ENCODE results near the gene RPL3.

Gene RPL3

DNA sequence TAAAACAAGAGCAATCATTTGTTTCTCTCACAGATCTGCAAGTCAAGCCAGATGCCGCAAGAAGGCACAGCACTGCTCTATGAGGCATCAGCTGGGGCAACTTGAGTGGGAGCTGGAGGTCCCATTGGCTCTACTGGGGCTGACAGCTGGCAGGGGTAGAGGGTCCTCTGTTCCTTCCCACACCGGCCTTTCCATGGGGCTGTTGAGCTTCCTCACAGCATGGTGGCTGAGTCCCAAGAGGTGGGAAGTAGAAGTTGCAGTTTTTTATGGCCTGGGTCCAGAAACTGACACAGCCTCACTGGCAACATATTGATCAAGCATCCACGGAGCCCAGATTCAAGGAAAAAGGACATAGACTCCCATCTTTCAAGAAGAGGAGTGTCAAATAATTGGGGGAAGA lies 34.4 kb downstream of the RPL3 start:
- H3K27ac ChIP-seq (ENCODE audit: low read depth, low read length, poor library complexity, severe bottlenecking): no peak overlapping the region
- TF ChIP-seq, protein P1, sequence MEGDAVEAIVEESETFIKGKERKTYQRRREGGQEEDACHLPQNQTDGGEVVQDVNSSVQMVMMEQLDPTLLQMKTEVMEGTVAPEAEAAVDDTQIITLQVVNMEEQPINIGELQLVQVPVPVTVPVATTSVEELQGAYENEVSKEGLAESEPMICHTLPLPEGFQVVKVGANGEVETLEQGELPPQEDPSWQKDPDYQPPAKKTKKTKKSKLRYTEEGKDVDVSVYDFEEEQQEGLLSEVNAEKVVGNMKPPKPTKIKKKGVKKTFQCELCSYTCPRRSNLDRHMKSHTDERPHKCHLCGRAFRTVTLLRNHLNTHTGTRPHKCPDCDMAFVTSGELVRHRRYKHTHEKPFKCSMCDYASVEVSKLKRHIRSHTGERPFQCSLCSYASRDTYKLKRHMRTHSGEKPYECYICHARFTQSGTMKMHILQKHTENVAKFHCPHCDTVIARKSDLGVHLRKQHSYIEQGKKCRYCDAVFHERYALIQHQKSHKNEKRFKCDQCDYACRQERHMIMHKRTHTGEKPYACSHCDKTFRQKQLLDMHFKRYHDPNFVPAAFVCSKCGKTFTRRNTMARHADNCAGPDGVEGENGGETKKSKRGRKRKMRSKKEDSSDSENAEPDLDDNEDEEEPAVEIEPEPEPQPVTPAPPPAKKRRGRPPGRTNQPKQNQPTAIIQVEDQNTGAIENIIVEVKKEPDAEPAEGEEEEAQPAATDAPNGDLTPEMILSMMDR (IDR thresholded peaks at IDR 0.05; ENCODE audit: low read length): no peak
- no peak for TF ChIP-seq EZH2 (IDR thresholded peaks at IDR 0.05; ENCODE audit: borderline replicate concordance, low read length)
- no peaks in the 10 kb centered on the region for H3F3A ChIP-seq (ENCODE audit: insufficient read depth, low read length)
- H4K20me1 ChIP-seq (ENCODE audit: insufficient read depth, low read length): no peaks in the 10 kb centered on the region
- H3K36me3 ChIP-seq (ENCODE audit: insufficient read depth, low read length): no peaks in the 10 kb centered on the region
- no peaks in the 10 kb centered on the region for H3K4me1 ChIP-seq (ENCODE audit: insufficient read depth, low read length, severe bottlenecking)
- H3K9me3 ChIP-seq (ENCODE audit: low read length): no peaks in the 10 kb centered on the region
- H3K9me2 ChIP-seq (ENCODE audit: low read depth, low read length): no peaks in the 10 kb centered on the region
- H3K4me2 ChIP-seq (ENCODE audit: low read length): no peak overlapping the region
- no peak overlapping the region for H2AFZ ChIP-seq (ENCODE audit: low read length)
- no peaks in the 10 kb centered on the region for H3K79me2 ChIP-seq (ENCODE audit: insufficient read depth, low read length)
- no peak overlapping the region for H3K4me3 ChIP-seq (ENCODE audit: low read depth, low read length, poor library complexity, severe bottlenecking)
- peaks cover 12% of the 10 kb centered on the region; the same call in 1 of the 2 replicates for H3K27me3 ChIP-seq (ENCODE audit: insufficient read depth, low read length)
- no peak overlapping the region for H3K9ac ChIP-seq (ENCODE audit: low read length)

DNA sequence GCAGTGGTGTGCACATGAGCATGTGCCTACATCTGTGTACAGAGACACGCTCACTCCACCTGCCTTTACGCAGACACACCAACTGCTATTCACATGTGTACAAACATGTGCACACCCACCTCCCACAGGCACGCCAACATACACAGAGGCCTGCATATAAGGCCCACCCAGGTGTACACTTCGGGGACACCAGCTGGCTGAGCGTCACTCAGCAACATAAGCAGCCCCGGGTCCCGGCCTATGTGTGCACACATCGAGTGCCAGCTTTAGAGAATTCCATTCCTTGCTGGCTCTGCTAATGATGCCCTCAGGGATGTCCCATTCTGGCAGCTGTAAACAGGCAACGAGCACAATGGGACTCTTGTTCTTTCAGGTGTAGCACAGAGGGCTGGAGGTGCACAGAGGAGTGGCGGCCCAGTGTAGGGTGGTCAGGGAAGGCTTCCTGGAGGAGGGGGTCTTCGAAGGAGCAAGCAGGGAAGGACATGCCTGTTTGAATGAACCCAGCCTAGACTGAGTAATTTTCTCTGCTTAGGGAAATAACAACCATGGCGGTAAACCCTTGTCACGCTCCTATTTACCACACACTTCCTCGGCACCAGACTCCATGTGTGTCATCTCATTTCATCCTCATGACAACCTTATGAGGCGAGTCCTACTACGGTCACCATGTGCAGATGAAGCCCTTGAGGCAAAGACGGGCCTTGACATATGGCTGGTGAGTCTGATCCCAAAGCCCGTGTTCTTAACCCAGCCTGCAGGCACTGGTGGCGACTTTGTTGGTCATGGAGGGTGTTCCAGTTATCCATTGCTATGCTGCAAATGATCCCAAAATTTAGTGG lies 35.1 kb downstream of the RPL3 start:
- Histone ChIP-seq H3F3A (ENCODE audit: insufficient read depth, low read length) (no peaks in the 10 kb centered on the region), H3K79me2 (ENCODE audit: insufficient read depth, low read length) (no peaks in the 10 kb centered on the region), H3K27me3 (ENCODE audit: insufficient read depth, low read length) (peaks cover 6% of the 10 kb centered on the region; the same call in 1 of the 2 replicates), H3K4me3 (ENCODE audit: low read depth, low read length, poor library complexity, severe bottlenecking) (no peak overlapping the region), H3K4me2 (ENCODE audit: low read length) (no peak overlapping the region), H4K20me1 (ENCODE audit: insufficient read depth, low read length) (no peaks in the 10 kb centered on the region), H3K9me3 (ENCODE audit: low read length) (no peaks in the 10 kb centered on the region), H3K36me3 (ENCODE audit: insufficient read depth, low read length) (no peaks in the 10 kb centered on the region), H3K4me1 (ENCODE audit: insufficient read depth, low read length, severe bottlenecking) (no peaks in the 10 kb centered on the region), H3K9ac (ENCODE audit: low read length) (no peak overlapping the region), H3K9me2 (ENCODE audit: low read depth, low read length) (no peaks in the 10 kb centered on the region), H3K27ac (ENCODE audit: low read depth, low read length, poor library complexity, severe bottlenecking) (no peak overlapping the region), H2AFZ (ENCODE audit: low read length) (no peak overlapping the region)
- TF ChIP-seq, protein P1 (IDR thresholded peaks at IDR 0.05; ENCODE audit: low read length): no peak
- TF ChIP-seq EZH2 (IDR thresholded peaks at IDR 0.05; ENCODE audit: borderline replicate concordance, low read length): no peak

DNA sequence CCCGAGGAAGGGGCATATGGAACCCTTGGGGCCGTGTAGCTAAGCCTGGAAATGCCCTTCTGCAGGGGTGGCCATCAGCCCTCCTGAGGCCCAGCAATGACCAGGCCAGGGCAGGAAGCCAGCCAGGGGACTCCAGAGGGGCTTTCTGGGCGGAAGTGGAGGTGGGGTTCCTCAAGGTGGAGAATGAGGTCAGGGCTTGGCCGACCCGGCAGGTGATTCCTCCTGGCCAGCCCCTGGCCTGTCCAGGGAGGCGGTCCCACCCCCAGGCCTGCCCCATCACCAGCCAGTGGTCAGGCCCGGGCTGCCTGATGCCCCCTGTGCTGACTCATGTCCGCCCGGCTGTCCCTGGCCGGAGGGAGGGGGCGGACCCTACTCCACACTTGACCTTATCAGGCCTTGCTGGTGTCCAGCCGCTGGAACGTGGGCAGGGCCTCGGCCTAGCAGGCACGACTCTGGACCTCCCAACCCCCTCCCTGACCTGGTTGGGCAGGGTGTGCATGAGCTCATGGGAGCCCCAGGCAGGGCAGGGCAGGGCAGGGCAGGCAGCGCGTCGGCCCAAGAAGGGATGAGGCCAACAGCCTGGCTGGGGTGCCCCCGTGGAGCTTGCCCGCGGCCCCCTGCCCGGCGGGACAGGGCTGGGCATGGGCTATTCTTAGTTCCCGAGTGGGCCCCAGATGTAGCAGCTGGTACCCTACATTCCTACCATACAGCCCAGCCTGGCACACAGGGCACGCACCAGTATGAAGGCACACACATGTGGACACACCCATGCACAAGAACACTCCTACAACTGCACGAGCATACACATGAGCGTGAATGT lies 35.9 kb downstream of the RPL3 start:
- Histone ChIP-seq H3K9ac (ENCODE audit: low read length) (no peak overlapping the region), H3K4me2 (ENCODE audit: low read length) (no peak overlapping the region), H3K27me3 (ENCODE audit: insufficient read depth, low read length) (peaks cover 6% of the 10 kb centered on the region; the same call in 1 of the 2 replicates), H3K4me3 (ENCODE audit: low read depth, low read length, poor library complexity, severe bottlenecking) (no peak overlapping the region), H3K4me1 (ENCODE audit: insufficient read depth, low read length, severe bottlenecking) (no peaks in the 10 kb centered on the region), H3K79me2 (ENCODE audit: insufficient read depth, low read length) (no peaks in the 10 kb centered on the region), H3F3A (ENCODE audit: insufficient read depth, low read length) (no peaks in the 10 kb centered on the region), H4K20me1 (ENCODE audit: insufficient read depth, low read length) (no peaks in the 10 kb centered on the region), H3K27ac (ENCODE audit: low read depth, low read length, poor library complexity, severe bottlenecking) (no peak overlapping the region), H2AFZ (ENCODE audit: low read length) (no peak overlapping the region), H3K9me2 (ENCODE audit: low read depth, low read length) (no peaks in the 10 kb centered on the region), H3K36me3 (ENCODE audit: insufficient read depth, low read length) (no peaks in the 10 kb centered on the region), H3K9me3 (ENCODE audit: low read length) (no peaks in the 10 kb centered on the region)
- TF ChIP-seq EZH2 (IDR thresholded peaks at IDR 0.05; ENCODE audit: borderline replicate concordance, low read length): no peak
- TF ChIP-seq, protein P1 (IDR thresholded peaks at IDR 0.05; ENCODE audit: low read length): no peak

All from OCI-LY1 (cell line).